Measurements from ENCODE around the gene VIPR2.

DNA sequence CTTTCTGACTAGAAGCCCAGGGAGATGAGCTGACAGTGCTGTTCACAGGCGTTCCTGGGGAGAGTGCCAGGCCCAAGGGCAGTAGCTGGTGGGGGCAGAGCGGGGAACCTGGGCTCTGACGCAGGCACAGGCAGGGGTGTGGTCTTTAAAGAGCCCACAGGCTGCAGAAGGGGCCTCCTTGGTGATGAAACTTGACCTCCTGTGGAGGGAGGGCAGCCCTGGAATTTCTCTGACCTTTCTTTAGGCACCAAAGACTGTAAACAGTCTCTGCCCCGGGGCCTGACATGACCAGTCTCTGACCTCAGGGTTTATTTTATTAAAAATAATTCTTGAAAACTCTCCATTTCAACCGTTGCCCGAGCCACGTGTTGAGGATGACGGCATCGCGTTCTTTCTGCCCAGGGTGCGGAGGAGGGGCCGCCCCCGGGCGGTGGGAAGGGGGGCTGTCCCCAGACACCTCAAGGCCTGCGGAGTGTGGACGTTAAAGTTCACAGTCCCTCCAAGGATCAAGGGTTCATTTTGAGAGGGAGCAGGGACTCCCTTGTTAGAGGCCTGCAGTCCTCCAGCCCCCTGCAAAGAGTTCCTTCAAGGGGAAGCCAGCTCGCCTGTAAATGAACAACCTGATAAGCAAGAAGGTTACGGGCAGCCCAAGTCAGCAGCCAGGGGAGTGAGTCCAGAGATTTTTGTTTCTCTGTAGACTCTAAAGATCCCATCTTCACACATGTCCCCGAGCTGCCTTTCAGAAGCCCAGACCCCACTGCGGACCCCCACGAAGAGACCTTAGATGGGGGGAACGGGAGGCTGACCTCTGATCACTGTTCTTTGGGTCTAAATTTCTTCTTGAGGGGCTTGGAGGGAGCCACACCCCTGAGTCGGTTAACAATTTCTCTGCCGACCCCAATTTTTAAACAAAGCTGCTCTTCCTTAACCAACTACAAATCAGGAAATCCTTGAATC is 128.9 kb downstream of the VIPR2 start:
- TF ChIP-seq, protein P1, sequence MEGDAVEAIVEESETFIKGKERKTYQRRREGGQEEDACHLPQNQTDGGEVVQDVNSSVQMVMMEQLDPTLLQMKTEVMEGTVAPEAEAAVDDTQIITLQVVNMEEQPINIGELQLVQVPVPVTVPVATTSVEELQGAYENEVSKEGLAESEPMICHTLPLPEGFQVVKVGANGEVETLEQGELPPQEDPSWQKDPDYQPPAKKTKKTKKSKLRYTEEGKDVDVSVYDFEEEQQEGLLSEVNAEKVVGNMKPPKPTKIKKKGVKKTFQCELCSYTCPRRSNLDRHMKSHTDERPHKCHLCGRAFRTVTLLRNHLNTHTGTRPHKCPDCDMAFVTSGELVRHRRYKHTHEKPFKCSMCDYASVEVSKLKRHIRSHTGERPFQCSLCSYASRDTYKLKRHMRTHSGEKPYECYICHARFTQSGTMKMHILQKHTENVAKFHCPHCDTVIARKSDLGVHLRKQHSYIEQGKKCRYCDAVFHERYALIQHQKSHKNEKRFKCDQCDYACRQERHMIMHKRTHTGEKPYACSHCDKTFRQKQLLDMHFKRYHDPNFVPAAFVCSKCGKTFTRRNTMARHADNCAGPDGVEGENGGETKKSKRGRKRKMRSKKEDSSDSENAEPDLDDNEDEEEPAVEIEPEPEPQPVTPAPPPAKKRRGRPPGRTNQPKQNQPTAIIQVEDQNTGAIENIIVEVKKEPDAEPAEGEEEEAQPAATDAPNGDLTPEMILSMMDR (IDR thresholded peaks at IDR 0.05), result no peak
- no peak for TF ChIP-seq POLR2A (IDR thresholded peaks at IDR 0.05)
